AG04449 (cell line): Measurements from ENCODE around the gene WASL.

Experiments used
- CTCF ChIA-PET: fragments of 350-600 bp; formaldehyde crosslinking; extraction: SDS; loops from one replicate; lab custom pipeline; 2021; ENCODE audit warnings: antibody characterized with exemption; lab: Yijun Ruan, JAX
- POLR2A ChIA-PET: fragments of 400-600, 350-600 bp; formaldehyde crosslinking; extraction: SDS; loops from one replicate; lab custom pipeline; 2020; ENCODE audit warnings: antibody characterized with exemption, inconsistent platforms; lab: Yijun Ruan, JAX
- DNase-seq: peaks from one replicate; pipeline ENCODE4 v3.0.0-alpha.2; 2010; ENCODE audit warnings: low read depth, low spot score
- H3K4me3 ChIP-seq: 2 replicates; pipeline ENCODE4 v1.5.1; 2011; ENCODE audit warnings: low read depth, mild to moderate bottlenecking, control low read depth, low read length
- TF ChIP-seq, protein P1 (sequence below): IDR thresholded peaks from one replicate; pipeline ENCODE4 v1.5.1; 2011; ENCODE audit warnings: mild to moderate bottlenecking, moderate library complexity, low read length, control low read depth, inconsistent platforms; ENCODE audit not compliant: insufficient read depth; ENCODE audit errors: missing control alignments

WASL gene

DNA sequence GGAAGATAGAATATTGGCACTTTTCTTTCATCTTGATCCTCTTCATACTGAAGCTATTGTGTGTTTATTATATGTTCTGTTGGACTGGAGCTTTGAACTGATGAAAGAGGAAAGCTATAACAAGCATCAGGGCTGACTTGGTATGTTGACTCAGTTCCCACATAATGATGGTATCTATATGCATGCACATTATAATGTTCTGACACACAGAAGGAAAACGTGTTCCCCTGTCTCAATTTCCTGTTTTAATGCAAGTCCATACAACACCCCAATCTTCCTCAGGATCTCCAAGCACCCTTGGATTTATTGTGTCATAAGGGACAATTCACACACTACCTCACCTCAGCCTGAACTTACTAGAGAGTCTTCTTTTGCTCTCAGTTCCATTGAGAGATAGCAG, 8.3 kb upstream of the WASL start:
- no peak for DNase-seq
- H3K4me3 ChIP-seq = no peak overlapping the region
- TF ChIP-seq, protein P1, sequence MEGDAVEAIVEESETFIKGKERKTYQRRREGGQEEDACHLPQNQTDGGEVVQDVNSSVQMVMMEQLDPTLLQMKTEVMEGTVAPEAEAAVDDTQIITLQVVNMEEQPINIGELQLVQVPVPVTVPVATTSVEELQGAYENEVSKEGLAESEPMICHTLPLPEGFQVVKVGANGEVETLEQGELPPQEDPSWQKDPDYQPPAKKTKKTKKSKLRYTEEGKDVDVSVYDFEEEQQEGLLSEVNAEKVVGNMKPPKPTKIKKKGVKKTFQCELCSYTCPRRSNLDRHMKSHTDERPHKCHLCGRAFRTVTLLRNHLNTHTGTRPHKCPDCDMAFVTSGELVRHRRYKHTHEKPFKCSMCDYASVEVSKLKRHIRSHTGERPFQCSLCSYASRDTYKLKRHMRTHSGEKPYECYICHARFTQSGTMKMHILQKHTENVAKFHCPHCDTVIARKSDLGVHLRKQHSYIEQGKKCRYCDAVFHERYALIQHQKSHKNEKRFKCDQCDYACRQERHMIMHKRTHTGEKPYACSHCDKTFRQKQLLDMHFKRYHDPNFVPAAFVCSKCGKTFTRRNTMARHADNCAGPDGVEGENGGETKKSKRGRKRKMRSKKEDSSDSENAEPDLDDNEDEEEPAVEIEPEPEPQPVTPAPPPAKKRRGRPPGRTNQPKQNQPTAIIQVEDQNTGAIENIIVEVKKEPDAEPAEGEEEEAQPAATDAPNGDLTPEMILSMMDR = no peak
- ChIA-PET POLR2A (no interaction called here), CTCF (no interaction called here)

DNA sequence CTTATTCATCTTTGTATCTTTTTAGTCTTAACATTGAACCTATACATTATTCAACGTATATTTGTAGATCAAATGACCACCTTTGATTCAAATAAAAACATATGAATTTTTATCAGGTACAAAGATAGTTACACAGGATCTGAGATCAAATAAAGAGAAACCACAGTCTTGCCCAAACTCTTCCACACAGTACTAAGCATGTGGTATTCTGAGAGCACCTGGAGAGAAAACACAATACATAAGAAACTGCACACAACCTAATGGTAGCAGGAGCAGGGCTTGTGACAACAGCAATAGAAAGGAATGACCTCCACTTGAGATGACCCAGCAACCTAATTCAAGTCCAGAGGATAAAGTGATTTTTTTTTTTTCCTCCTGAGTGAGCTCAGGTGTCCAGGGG, 6.5 kb upstream of the WASL start:
- TF ChIP-seq, protein P1 = no peak
- CTCF ChIA-PET = no interaction called here
- no peak for DNase-seq
- POLR2A ChIA-PET = no interaction called here
- no peak overlapping the region for H3K4me3 ChIP-seq

DNA sequence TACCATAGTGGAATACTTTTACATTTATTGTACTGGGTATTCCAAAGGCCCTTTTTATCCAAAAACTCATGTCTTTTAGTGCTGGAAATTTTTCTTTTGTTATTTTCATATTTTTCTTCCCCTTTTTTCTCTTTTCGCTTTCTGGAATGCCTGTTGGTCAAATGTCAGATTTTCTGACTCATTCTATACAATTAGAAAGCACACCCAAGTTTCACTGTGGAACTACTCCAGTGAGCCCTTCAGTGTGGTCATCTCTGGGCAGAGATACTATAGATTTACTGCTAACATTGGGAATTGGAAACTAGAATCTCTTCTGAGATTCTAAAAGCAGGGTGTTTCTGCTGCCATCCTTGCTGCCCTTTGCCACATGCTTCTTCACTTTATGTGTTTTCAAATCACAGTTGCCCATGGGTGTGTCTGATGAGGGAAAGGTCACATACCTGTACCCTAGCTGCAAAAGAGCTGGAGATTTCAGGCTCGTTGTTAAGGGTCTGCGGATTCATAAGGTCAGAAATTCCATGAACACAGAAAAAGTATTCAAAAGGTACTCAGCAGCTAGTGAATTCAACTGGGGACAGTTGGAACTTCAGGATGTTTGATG, 5.6 kb upstream of the WASL start:
- ChIA-PET POLR2A (interaction anchor here (0.6 kb wide), 1 partner anchor 1018 kb away, joined by 3 read pairs; no protein-coding TSS in a partner anchor), CTCF (no interaction called here)
- H3K4me3 ChIP-seq = no peak overlapping the region
- DNase-seq = no peak
- TF ChIP-seq, protein P1 = no peak

DNA sequence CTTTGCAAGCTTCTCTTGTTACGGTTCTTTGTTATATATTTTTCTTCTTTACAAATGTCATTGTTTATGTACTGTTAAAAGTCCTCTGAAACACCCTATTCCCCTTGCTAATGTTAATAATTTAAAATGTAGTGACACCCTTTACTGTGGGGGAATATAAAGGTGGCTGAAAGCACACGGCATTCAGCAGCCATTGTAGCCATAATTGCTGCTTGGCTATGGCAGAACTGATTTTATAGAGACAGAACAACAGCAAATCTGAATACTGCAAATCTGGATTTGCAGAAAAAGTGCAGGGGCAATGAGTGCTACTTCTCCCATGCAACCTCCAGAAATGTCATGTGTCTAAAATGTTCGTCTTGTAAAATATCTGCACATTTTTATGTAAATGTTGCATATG, 3.7 kb upstream of the WASL start:
- no peak for DNase-seq
- H3K4me3 ChIP-seq = no peak overlapping the region
- ChIA-PET POLR2A (no interaction called here), CTCF (interaction anchor here (0.6 to 0.9 kb wide), 2 partner anchors 44 to 113 kb away, joined by 3 read pairs; no protein-coding TSS in a partner anchor)
- TF ChIP-seq, protein P1 = no peak

DNA sequence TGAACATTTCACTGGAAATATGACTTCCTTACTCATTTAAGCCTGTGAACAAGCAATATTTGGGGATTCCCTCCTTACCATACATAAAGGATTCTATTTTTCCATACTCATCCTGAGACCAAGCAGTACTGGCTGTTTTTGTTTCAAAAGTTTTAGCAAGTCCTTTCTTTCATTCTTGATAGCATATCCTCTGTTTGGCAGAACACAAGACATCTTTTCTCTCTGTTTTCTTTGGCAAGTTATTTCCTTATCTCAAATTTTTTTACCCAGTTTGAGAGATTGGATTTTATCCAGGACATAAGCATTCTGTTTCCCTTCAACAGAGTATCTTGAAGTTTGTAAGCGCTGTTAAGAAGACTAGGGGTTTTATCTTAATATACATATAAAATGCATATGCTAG, 3.0 kb upstream of the WASL start:
- DNase-seq = no peak
- POLR2A ChIA-PET = no interaction called here
- TF ChIP-seq, protein P1 = no peak
- CTCF ChIA-PET = interaction anchor here (0.6 kb wide), 1 partner anchor 43 kb away, joined by 3 read pairs; no protein-coding TSS in a partner anchor
- H3K4me3 ChIP-seq = no peak overlapping the region

DNA sequence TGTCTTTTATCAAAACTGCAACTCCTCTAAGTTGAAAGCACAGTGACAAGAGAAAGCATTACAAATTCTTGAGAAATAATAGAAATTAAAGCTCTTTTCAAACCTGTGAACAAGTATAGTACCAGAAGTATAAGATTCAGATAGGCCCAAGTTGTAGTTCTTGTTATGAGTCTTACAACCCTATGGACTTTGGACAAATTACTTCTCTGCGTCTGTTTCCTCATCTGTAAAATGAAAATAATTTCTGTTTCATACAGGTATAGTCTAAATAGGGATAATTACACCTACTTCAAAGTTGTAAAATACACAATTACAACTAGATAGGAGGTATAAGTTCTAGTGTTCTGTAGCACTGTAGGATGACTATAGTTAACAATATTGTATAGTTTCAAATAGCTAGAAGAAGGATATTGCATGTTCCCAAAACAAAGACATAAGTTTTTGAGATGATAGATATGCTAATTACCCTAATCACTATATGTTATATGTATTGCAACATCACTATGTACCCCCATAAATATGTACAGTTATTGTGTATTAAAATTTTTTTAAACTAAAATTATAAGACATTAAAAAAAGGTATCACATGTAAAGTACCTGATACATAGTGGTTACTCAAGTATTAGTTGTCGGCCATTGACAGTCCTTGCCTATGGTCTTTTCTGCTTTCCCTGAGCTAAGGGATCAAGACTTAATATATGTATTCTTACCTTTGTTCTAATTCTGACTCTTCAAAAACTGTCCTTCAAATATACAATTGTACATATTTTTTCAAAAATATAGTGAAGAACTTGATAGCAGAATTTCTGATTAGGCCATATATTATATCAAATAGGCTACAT, 1.8 kb upstream of the WASL start:
- POLR2A ChIA-PET = no interaction called here
- DNase-seq = no peak
- no peak overlapping the region for H3K4me3 ChIP-seq
- CTCF ChIA-PET = interaction anchor here (0.9 to 1.7 kb wide), 3 partner anchors 16 to 68 kb away, joined by 3 to 4 read pairs (median 3); no protein-coding TSS in a partner anchor
- TF ChIP-seq, protein P1 = no peak
